ENCODE data around the gene JUP. TPM values are rescaled to one million over a fixed set of nuclear protein-coding genes. Genes with fewer than 3 reads are reported as not detected.

JUP gene
- polyA plus RNA-seq, 1 of the 3 experiments (the other 2 are of a cell fraction), result 13.0 TPM

DNA sequence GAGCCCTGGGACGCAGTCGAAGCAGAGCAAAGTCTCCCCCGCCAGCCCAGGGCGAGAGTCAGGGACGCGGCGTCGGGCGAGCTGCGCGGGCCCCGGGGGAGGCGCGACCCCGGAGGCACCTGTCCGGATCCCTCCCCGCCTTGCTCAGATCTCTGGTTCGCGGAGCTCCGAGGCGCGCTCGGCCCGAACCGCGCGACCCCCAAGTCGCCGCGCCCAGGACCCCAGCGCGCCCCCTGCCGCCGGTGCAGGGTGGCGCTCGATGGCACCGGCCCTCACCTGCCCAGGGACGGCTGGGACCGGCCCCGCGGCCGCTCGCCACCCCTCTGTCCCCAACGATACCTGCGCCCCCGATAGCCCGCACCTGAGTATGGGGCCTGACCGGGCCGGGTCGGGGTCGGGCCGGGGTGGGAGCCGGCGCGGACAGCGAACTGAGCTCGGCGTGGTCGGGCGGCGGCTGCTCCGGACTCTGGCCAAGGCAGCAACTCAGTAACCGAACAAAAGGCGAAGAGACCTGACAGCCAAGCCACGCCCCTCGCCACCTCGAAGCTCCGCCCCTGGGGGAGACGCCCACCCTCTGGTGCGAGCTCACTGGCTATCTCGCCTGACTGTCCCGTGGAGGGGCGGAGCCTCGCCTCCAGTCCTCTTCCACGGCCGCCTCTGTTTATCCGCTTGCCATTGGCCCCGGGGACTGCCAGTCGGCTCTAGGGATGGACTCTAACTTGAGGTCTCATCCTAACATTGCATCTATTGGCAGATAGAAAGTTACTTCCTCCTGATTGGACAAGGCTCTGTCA lies at the start of gene JUP (continued):
- TF ChIP-seq, protein P1, sequence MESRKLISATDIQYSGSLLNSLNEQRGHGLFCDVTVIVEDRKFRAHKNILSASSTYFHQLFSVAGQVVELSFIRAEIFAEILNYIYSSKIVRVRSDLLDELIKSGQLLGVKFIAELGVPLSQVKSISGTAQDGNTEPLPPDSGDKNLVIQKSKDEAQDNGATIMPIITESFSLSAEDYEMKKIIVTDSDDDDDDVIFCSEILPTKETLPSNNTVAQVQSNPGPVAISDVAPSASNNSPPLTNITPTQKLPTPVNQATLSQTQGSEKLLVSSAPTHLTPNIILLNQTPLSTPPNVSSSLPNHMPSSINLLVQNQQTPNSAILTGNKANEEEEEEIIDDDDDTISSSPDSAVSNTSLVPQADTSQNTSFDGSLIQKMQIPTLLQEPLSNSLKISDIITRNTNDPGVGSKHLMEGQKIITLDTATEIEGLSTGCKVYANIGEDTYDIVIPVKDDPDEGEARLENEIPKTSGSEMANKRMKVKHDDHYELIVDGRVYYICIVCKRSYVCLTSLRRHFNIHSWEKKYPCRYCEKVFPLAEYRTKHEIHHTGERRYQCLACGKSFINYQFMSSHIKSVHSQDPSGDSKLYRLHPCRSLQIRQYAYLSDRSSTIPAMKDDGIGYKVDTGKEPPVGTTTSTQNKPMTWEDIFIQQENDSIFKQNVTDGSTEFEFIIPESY (IDR thresholded peaks at IDR 0.05; ENCODE audit: borderline replicate concordance, low read depth), result no peak
- no peak for TF ChIP-seq EZH2phosphoT487 (IDR thresholded peaks at IDR 0.05; ENCODE audit: borderline replicate concordance, low read depth)
- no peak for TF ChIP-seq RXRA (IDR thresholded peaks at IDR 0.05; ENCODE audit: borderline replicate concordance, low read depth)
- no peak for TF ChIP-seq SMC3 (IDR thresholded peaks at IDR 0.05; ENCODE audit: low read depth, low read length)
- TF ChIP-seq, protein P2, sequence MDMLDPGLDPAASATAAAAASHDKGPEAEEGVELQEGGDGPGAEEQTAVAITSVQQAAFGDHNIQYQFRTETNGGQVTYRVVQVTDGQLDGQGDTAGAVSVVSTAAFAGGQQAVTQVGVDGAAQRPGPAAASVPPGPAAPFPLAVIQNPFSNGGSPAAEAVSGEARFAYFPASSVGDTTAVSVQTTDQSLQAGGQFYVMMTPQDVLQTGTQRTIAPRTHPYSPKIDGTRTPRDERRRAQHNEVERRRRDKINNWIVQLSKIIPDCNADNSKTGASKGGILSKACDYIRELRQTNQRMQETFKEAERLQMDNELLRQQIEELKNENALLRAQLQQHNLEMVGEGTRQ (IDR thresholded peaks at IDR 0.05; ENCODE audit: borderline replicate concordance, low read depth, low read length), result no peak
- 0 out of 2 replicates have a peak, but pooled peaks have one; percentile 16 for TF ChIP-seq MXI1 (IDR thresholded peaks at IDR 0.05; ENCODE audit: low read depth, low read length)
- TF ChIP-seq, protein P3, sequence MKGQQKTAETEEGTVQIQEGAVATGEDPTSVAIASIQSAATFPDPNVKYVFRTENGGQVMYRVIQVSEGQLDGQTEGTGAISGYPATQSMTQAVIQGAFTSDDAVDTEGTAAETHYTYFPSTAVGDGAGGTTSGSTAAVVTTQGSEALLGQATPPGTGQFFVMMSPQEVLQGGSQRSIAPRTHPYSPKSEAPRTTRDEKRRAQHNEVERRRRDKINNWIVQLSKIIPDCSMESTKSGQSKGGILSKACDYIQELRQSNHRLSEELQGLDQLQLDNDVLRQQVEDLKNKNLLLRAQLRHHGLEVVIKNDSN (IDR thresholded peaks at IDR 0.05; ENCODE audit: borderline replicate concordance, low read depth), result no peak
- no peak for TF ChIP-seq FOXJ3 (CRISPR knock-in tag; IDR thresholded peaks at IDR 0.05)
- no peak for TF ChIP-seq RAD21 (IDR thresholded peaks at IDR 0.05; ENCODE audit: low read length)

DNA sequence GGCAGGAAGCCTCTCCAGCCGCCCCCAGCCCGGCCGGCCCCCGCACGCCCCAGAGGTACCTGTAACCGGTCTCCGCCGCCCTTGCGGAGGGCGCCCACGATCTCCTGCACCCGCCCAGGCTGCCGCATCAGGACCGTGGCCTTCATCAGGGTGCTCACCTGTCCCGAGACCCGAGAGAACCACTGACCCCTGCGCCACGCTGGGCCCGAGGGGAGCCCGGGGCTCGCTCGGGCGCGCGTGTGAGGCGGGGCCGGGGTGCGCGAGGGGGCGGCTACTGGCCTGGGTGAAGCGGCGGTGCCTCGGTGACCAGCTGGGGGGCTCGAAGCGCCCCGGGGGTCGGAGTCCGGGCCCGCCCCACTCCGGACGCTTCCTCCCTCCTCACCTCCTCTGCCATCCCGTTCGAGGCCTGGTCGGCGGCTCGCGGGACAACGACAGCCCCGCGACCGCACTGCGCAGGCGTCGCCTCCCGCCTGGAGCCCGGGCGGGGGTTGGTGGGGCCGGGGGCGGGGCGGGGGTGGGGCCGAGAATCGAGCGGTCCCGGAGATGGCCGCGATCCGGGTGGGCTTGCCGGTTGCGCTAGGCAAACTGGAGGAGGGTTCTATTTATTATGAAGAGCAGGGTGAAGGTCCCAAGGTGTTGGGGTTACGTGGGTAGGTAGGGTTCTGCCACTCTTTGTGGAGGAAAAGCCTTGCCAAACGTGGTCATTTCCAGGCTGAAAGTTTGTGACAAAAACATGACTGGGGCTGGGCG lies 49.5 kb upstream of the JUP start, which contains the start of gene NT5C3B:
Gene NT5C3B (minus strand): TSS at position 433 of the 750 bp plus-strand sequence. CDS start 39 bp downstream, at position 394.
- no peaks in the 10 kb centered on the region for H4K20me1 ChIP-seq (ENCODE audit: insufficient read depth)
- H3K4me3 ChIP-seq (ENCODE audit: low read depth in 2 of 2, low read length in 1 of 2), result peak within 1 kb of the TSS; percentile 71 to 91
- H3K9ac ChIP-seq, result peak within 1 kb of the TSS; percentile 82
- H3K79me2 ChIP-seq (ENCODE audit: insufficient read depth), result peaks cover 20% of the 10 kb centered on the region; the same call in 1 of the 2 replicates
- peaks cover 7 to 23% of the 10 kb centered on the region in 2 experiments for H3K36me3 ChIP-seq (replicated peaks in 1 of 2; ENCODE audit: control insufficient read depth in 1 of 2, insufficient read depth in 2 of 2, low read length in 1 of 2)
- CTCF ChIA-PET, result interaction anchor here (1.5 to 1.8 kb wide), 4 partner anchors 10 to 124 kb away, joined by 4 to 8 read pairs (median 6); partner anchors contain the start of gene P3H4
- H3F3A ChIP-seq (replicated peaks; ENCODE audit: insufficient read depth), result no peaks in the 10 kb centered on the region
- H2AFZ ChIP-seq (ENCODE audit: low read depth), result peak within 1 kb of the TSS; percentile 96
- no peaks in the 10 kb centered on the region for H3K9me2 ChIP-seq
- H3K27me3 ChIP-seq (ENCODE audit: insufficient read depth), result no peaks in the 10 kb centered on the region
- H3K9me3 ChIP-seq, result no peaks in the 10 kb centered on the region
- peak; percentile 98 for DNase-seq
- POLR2A ChIA-PET, result interaction anchor here (1.1 to 2.2 kb wide), 2 partner anchors 25 to 29 kb away, joined by 3 to 6 read pairs; partner anchors contain the start of genes KLHL11 and P3H4
- peaks cover 0 to 8% of the 10 kb centered on the region in 2 experiments; a peak in 1 of 4 replicates for H3K4me1 ChIP-seq (ENCODE audit: control insufficient read depth in 1 of 2, insufficient read depth in 2 of 2, low read depth in 1 of 2, low read length in 1 of 2)
- peak within 1 kb of the TSS in 1 of 2 experiments; percentile 40; a peak in 1 of 4 replicates for H3K27ac ChIP-seq (ENCODE audit: low read depth in 2 of 2, low read length in 1 of 2)
- TF ChIP-seq SIN3A (IDR thresholded peaks at IDR 0.05; ENCODE audit: borderline replicate concordance, low read depth, low read length) (0 out of 2 replicates have a peak, but pooled peaks have one; percentile 22), MXI1 (IDR thresholded peaks at IDR 0.05; ENCODE audit: low read depth, low read length) (peak; percentile 35; the same call in 1 of the 2 replicates), RAD21 (IDR thresholded peaks at IDR 0.05; ENCODE audit: low read length) (no peak), POLR2AphosphoS5 (IDR thresholded peaks at IDR 0.05; ENCODE audit: low read depth, low read length) (peak; percentile 41; the same call in 1 of the 2 replicates), NRF1 (IDR thresholded peaks at IDR 0.05; ENCODE audit: low read depth, low read length) (peak; percentile 70)
- peak within 1 kb of the TSS; percentile 95 for H3K4me2 ChIP-seq
- 2% methylated on average over 22 of the region's 72 CpGs for WGBS (ENCODE audit: low lambda C conversion rate)
